Measurements from ENCODE around the gene TCHP. TPM values are rescaled to one million over a fixed set of nuclear protein-coding genes. Genes with fewer than 3 reads are reported as not detected.

TCHP gene
- total and polyA plus RNA-seq, 2 donors (not counting 1 experiment from before 2014, with no cell fraction given) = 13.4 to 29.4 TPM

DNA sequence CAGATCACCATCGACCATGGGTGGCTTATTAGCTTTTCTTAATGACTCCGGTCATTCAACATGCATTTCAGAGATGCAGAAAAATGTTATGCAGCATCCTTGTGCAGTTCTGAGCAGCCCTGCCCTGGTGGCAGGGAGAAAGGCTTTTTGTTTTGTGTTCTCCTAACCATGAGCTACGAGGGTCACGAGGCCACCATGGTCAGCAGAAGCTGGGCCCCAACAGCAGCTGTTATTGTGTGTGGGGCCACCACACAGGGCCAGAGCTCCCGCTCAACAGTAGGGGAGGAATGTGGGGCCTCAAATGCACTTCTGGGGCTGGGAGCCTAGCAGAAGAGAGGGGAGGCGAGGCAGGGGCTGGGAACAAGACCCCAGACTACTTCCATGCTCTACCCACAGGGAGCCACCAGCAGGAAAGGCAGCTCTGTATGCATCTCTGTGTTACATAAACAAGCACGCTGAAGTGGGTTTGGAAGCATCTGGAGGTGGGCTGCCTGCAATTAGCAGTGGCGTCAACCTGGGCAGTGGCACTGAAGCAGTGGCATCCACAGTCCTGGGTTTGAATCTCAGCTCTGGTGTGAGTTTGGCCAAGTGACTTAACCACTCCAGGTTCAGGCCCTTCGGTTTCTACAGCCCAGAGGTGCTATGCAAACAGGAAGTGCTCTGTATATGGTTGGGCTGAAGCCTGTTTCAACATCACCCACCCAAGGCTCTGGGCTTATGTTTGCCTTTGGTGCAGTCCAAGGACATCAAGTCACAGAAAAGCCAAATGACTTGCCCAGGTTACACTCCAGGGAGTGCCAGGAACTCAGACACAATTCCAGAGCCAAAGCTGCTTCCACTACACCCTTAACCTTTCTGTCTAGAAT is 36.0 kb upstream of the TCHP start:
- peaks cover 0 to 2% of the 10 kb centered on the region in 2 experiments for H3K36me3 ChIP-seq (replicated peaks in 1 of 2; ENCODE audit: control extremely low read depth in 1 of 2, control insufficient read depth in 1 of 2, extremely low read depth in 1 of 2, insufficient read depth in 2 of 2, low read length in 1 of 2)
- Mint-ChIP-seq H3K4me1 (peaks cover 14% of the 10 kb centered on the region), H3K27me3 (no peaks in the 10 kb centered on the region), H3K9me3 (ENCODE audit: insufficient read depth) (no peaks in the 10 kb centered on the region), H3K4me3 (no peak overlapping the region), H3K27ac (no peak overlapping the region)
- no peaks in the 10 kb centered on the region for H3K9me3 ChIP-seq (ENCODE audit: control extremely low read depth in 1 of 3, control insufficient read depth in 2 of 3, insufficient read depth in 1 of 3, low read length in 2 of 3)
- peaks cover 51% of the 10 kb centered on the region for H3K79me2 ChIP-seq (ENCODE audit: control insufficient read depth, insufficient read depth, low read length)
- intact Hi-C loops (cut with micrococcal nuclease) = no loop called here
- no peak overlapping the region for H3K9ac ChIP-seq (ENCODE audit: low read length)
- CTCF ChIA-PET = interaction anchor here (1.4 to 1.7 kb wide), 2 partner anchors 11 to 19 kb away, joined by 4 to 8 read pairs; no protein-coding TSS in a partner anchor
- TF ChIP-seq, protein P1, sequence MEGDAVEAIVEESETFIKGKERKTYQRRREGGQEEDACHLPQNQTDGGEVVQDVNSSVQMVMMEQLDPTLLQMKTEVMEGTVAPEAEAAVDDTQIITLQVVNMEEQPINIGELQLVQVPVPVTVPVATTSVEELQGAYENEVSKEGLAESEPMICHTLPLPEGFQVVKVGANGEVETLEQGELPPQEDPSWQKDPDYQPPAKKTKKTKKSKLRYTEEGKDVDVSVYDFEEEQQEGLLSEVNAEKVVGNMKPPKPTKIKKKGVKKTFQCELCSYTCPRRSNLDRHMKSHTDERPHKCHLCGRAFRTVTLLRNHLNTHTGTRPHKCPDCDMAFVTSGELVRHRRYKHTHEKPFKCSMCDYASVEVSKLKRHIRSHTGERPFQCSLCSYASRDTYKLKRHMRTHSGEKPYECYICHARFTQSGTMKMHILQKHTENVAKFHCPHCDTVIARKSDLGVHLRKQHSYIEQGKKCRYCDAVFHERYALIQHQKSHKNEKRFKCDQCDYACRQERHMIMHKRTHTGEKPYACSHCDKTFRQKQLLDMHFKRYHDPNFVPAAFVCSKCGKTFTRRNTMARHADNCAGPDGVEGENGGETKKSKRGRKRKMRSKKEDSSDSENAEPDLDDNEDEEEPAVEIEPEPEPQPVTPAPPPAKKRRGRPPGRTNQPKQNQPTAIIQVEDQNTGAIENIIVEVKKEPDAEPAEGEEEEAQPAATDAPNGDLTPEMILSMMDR (IDR thresholded peaks at IDR 0.05) = no peak
- TF ChIP-seq EZH2 (IDR thresholded peaks at IDR 0.05; ENCODE audit: borderline replicate concordance, insufficient read depth, low read depth, low read length, poor library complexity, severe bottlenecking) = no peak
- ATAC-seq (ENCODE audit: low read depth) (no peak), DNase-seq (no peak)
- peaks cover 5% of the 10 kb centered on the region for H4K20me1 ChIP-seq (ENCODE audit: control insufficient read depth, insufficient read depth, low read length, poor library complexity, severe bottlenecking)
- peaks cover 5% of the 10 kb centered on the region in 2 donors for H3K4me1 ChIP-seq (ENCODE audit: control insufficient read depth in 2 of 2, insufficient read depth in 2 of 2, low read length in 2 of 2)
- WGBS (ENCODE audit: insufficient coverage) = 87% methylated on average over 8 of the region's 9 CpGs
- H3K4me3 ChIP-seq (ENCODE audit: control extremely low read depth in 1 of 5, extremely low read depth in 1 of 5, insufficient read depth in 1 of 5, low read depth in 2 of 5, low read length in 4 of 5) = no peak overlapping the region
- no peak overlapping the region for H2AFZ ChIP-seq (ENCODE audit: insufficient read depth, low read depth, low read length, poor library complexity, severe bottlenecking)
- H3K27ac ChIP-seq (ENCODE audit: low read length in 2 of 2) = peak overlapping the region in 1 of 2 donors; percentile 31
- H3K27me3 ChIP-seq (replicated peaks in 1 of 4; ENCODE audit: control extremely low read depth in 1 of 4, control insufficient read depth in 3 of 4, insufficient read depth in 4 of 4, low read length in 3 of 4) = no peaks in the 10 kb centered on the region
- POLR2A ChIA-PET = no interaction called here
- no peak overlapping the region for H3K4me2 ChIP-seq (replicated peaks; ENCODE audit: low read depth, low read length, poor library complexity, severe bottlenecking)

DNA sequence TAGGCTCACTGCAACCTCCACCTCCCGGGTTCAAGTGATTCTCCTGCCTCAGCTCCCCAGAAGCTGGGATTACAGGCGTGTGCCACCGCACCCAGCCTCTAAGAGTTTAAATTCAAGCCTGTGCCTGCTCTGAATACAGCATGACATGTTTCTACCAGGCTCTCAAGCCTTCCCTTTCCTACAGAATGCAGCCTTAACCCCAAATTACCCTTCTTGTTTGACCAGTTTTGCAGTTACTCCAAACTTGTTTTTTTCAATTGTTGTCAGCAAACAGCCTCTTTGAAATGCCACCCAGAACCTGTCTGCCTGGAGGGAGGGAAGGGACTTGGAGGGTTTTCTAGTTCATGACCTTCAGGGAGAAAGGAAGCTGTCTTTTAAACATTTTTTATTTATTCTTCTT is 35.2 kb upstream of the TCHP start:
- 100% methylated on average over 3 of the region's 3 CpGs for WGBS (ENCODE audit: insufficient coverage)
- ATAC-seq (ENCODE audit: low read depth) (no peak), DNase-seq (no peak)
- no peak overlapping the region for H3K4me3 ChIP-seq (ENCODE audit: control extremely low read depth in 1 of 5, extremely low read depth in 1 of 5, insufficient read depth in 1 of 5, low read depth in 2 of 5, low read length in 4 of 5)
- Mint-ChIP-seq H3K4me1 (peaks cover 14% of the 10 kb centered on the region), H3K27me3 (no peaks in the 10 kb centered on the region), H3K27ac (no peak overlapping the region), H3K9me3 (ENCODE audit: insufficient read depth) (no peaks in the 10 kb centered on the region), H3K4me3 (no peak overlapping the region)
- intact Hi-C loops (cut with micrococcal nuclease) = no loop called here
- ChIA-PET POLR2A (no interaction called here), CTCF (interaction anchor here (4.3 kb wide), 1 partner anchor 11 kb away, joined by 21 read pairs; no protein-coding TSS in a partner anchor)
- H3K4me1 ChIP-seq (ENCODE audit: control insufficient read depth in 2 of 2, insufficient read depth in 2 of 2, low read length in 2 of 2) = peaks cover 5% of the 10 kb centered on the region in 2 donors
- peaks cover 0 to 2% of the 10 kb centered on the region in 2 experiments for H3K36me3 ChIP-seq (replicated peaks in 1 of 2; ENCODE audit: control extremely low read depth in 1 of 2, control insufficient read depth in 1 of 2, extremely low read depth in 1 of 2, insufficient read depth in 2 of 2, low read length in 1 of 2)
- H3K9me3 ChIP-seq (ENCODE audit: control extremely low read depth in 1 of 3, control insufficient read depth in 2 of 3, insufficient read depth in 1 of 3, low read length in 2 of 3) = no peaks in the 10 kb centered on the region
- H3K79me2 ChIP-seq (ENCODE audit: control insufficient read depth, insufficient read depth, low read length) = peaks cover 54% of the 10 kb centered on the region
- no peak for TF ChIP-seq EZH2 (IDR thresholded peaks at IDR 0.05; ENCODE audit: borderline replicate concordance, insufficient read depth, low read depth, low read length, poor library complexity, severe bottlenecking)
- TF ChIP-seq, protein P1 (IDR thresholded peaks at IDR 0.05) = no peak
- no peak overlapping the region for H3K27ac ChIP-seq (ENCODE audit: low read length in 2 of 2)
- H3K9ac ChIP-seq (ENCODE audit: low read length) = no peak overlapping the region
- no peak overlapping the region for H3K4me2 ChIP-seq (replicated peaks; ENCODE audit: low read depth, low read length, poor library complexity, severe bottlenecking)
- H3K27me3 ChIP-seq (replicated peaks in 1 of 4; ENCODE audit: control extremely low read depth in 1 of 4, control insufficient read depth in 3 of 4, insufficient read depth in 4 of 4, low read length in 3 of 4) = no peaks in the 10 kb centered on the region
- peaks cover 5% of the 10 kb centered on the region for H4K20me1 ChIP-seq (ENCODE audit: control insufficient read depth, insufficient read depth, low read length, poor library complexity, severe bottlenecking)
- H2AFZ ChIP-seq (ENCODE audit: insufficient read depth, low read depth, low read length, poor library complexity, severe bottlenecking) = no peak overlapping the region
